Cardiac muscle cell (in vitro differentiated cells and primary cell): ENCODE results near the gene FNDC3B. TPM values are rescaled to one million over a fixed set of nuclear protein-coding genes. Genes with fewer than 3 reads are reported as not detected.

Source experiments
- DNase-seq, 2 donors: peaks; one replicate each; pipeline versions ENCODE4 v3.0.0 to v3.0.0-alpha.2; 2010 to 2017; ENCODE audit warnings: low read depth in 1 of 2, low spot score in 1 of 2
- H3K27ac ChIP-seq: fragments of 200-600 bp; sonication (generic); 2 replicates; pipeline ENCODE4 v1.5.1; 2016
- H3K27me3 ChIP-seq: fragments of 200-600 bp; sonication (generic); 2 replicates; pipeline ENCODE4 v1.6.0; 2016; ENCODE audit warnings: control low read depth
- H3K36me3 ChIP-seq: fragments of 200-600 bp; sonication (generic); 2 replicates; pipeline ENCODE4 v1.5.1; 2016; ENCODE audit warnings: control low read depth
- H3K4me1 ChIP-seq: fragments of 200-600 bp; sonication (generic); 2 replicates; pipeline ENCODE4 v1.8.1; 2017; ENCODE audit warnings: low read depth, mild to moderate bottlenecking, mixed run types
- H3K4me3 ChIP-seq: fragments of 200-600 bp; sonication (generic); 2 replicates; pipeline ENCODE4 v1.5.1; 2016; ENCODE audit warnings: mild to moderate bottlenecking
- H3K9me3 ChIP-seq: fragments of 200-600 bp; sonication (generic); 2 replicates; pipeline ENCODE4 v1.5.1; 2017; ENCODE audit warnings: low read depth, mild to moderate bottlenecking, control low read depth
- CTCF ChIP-seq: IDR thresholded peaks from 2 replicates; pipeline ENCODE4 v1.5.1; 2012; ENCODE audit warnings: low read depth, mild to moderate bottlenecking, low read length
- polyA plus RNA-seq: library from polyadenylated mRNA; unstranded; fragments of >200 nt; fragmentation: Nextera tagmentation; extraction: Ambion mirVana; gene quantifications from 2 replicates; pipeline ENCODE4 v1.2.1, GENCODE V29; 2016
- total RNA-seq: library from RNA; depleted of rRNA; stranded (reverse); fragments of >200 nt; gene quantifications from 2 replicates; pipeline ENCODE4 v1.2.3, GENCODE V29; 2016

Gene FNDC3B
- total and polyA plus RNA-seq, 2 experiments from 2014 or later: 55.2 to 62.3 TPM

GRCh38 chr3:172286548-172287148 lies 247.3 kb downstream of the FNDC3B start:
- peak overlapping the region; percentile 79 for H3K27ac ChIP-seq
- no peak overlapping the region for H3K4me3 ChIP-seq
- H3K9me3 ChIP-seq: no peaks in the 10 kb centered on the region
- TF ChIP-seq CTCF: no peak
- H3K27me3 ChIP-seq: no peaks in the 10 kb centered on the region
- no peak for DNase-seq
- no peaks in the 10 kb centered on the region for H3K36me3 ChIP-seq
- peaks cover 38% of the 10 kb centered on the region for H3K4me1 ChIP-seq

GRCh38 chr3:172287937-172288477 lies 248.6 kb downstream of the FNDC3B start:
- TF ChIP-seq CTCF: no peak
- no peak for DNase-seq
- no peaks in the 10 kb centered on the region for H3K9me3 ChIP-seq
- H3K27me3 ChIP-seq: no peaks in the 10 kb centered on the region
- peak overlapping the region; percentile 79 for H3K27ac ChIP-seq
- no peaks in the 10 kb centered on the region for H3K36me3 ChIP-seq
- H3K4me1 ChIP-seq: peaks cover 52% of the 10 kb centered on the region
- no peak overlapping the region for H3K4me3 ChIP-seq

GRCh38 chr3:172288651-172289050 lies 249.3 kb downstream of the FNDC3B start:
- Histone ChIP-seq H3K4me3 (no peak overlapping the region), H3K27ac (peak overlapping the region; percentile 79), H3K9me3 (no peaks in the 10 kb centered on the region), H3K4me1 (peaks cover 52% of the 10 kb centered on the region), H3K36me3 (no peaks in the 10 kb centered on the region), H3K27me3 (no peaks in the 10 kb centered on the region)
- DNase-seq: no peak
- no peak for TF ChIP-seq CTCF

GRCh38 chr3:172289583-172289982 lies 250.2 kb downstream of the FNDC3B start:
- TF ChIP-seq CTCF: peak; percentile 24
- H3K36me3 ChIP-seq: peaks cover 3% of the 10 kb centered on the region
- H3K27ac ChIP-seq: peak overlapping the region; percentile 79
- no peaks in the 10 kb centered on the region for H3K27me3 ChIP-seq
- no peak overlapping the region for H3K4me3 ChIP-seq
- peaks cover 52% of the 10 kb centered on the region for H3K4me1 ChIP-seq
- H3K9me3 ChIP-seq: no peaks in the 10 kb centered on the region
- peak in 1 of 2 donors; percentile 31 for DNase-seq

GRCh38 chr3:172290457-172290856 lies 251.1 kb downstream of the FNDC3B start:
- H3K27me3 ChIP-seq: no peaks in the 10 kb centered on the region
- no peak for DNase-seq
- no peaks in the 10 kb centered on the region for H3K9me3 ChIP-seq
- H3K4me3 ChIP-seq: no peak overlapping the region
- peak overlapping the region; percentile 79 for H3K27ac ChIP-seq
- no peak for TF ChIP-seq CTCF
- H3K36me3 ChIP-seq: peaks cover 7% of the 10 kb centered on the region
- H3K4me1 ChIP-seq: peaks cover 52% of the 10 kb centered on the region
